Ovary (tissue), 3 donors: ENCODE measurements around the gene RGS17.

Source experiments
- CTCF ChIP-seq, 3 donors: fragments of 450-650 bp in 2 of 3; fragments of 200-600 bp in 1 of 3; IDR thresholded peaks; one replicate each; pipeline versions ENCODE4 v1.5.1 to v1.8.0; 2016 to 2022; ENCODE audit warnings: antibody characterized with exemption in 3 of 3, mild to moderate bottlenecking in 1 of 3
- POLR2A ChIP-seq: fragments of 450-650 bp; IDR thresholded peaks from one replicate; pipeline ENCODE4 v1.6.1; 2017; ENCODE audit warnings: antibody characterized with exemption, mild to moderate bottlenecking, moderate library complexity
- donor health status: DM: no; HTN: no; CAD: no.

GRCh38 chr6:153106021-153106420 is 25.1 kb downstream of the RGS17 start:
- TF ChIP-seq POLR2A (no peak), CTCF (IDR thresholded peaks at IDR 0.05) (no peak)
